ENCODE measurements around the gene PBX3.
"Not testable (repeated sequence)": the region's sequence is repeated elsewhere in the genome, so short reads cannot be mapped to it uniquely, and the experiment has no call there.

The PBX3 gene

DNA sequence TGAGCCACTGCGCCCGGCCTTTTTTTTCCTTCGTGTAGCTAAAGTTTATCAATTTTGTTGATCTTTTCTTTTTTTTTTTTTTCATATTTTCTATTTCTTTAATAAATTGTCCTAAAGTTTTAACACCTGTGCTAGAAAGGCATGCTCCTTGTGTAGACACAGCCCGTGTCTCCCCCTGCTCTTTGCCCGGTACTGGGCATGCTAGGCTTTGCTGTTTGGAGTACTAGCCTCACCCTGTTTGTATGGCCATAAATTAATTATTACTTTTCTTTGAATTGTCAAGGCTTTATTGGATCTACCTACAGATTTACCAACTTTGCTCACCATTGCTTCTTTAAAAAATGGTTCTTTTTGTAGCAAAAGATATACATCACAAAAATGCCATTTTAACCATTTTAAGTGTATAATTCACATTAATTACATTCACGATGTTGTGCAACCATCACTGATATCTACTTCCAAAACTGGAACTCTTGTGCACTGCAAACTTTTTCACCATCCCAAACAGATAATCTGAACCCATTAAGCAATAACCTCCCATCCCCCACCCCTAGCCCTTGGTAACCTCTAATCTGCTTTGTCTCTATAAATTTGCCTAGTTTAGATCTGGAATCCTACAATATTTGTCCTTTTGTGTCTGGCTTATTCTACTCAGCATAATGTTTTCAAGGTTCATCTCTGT, 31.5 kb downstream of the PBX3 start:
- not testable (repeated sequence) for DNase-seq

DNA sequence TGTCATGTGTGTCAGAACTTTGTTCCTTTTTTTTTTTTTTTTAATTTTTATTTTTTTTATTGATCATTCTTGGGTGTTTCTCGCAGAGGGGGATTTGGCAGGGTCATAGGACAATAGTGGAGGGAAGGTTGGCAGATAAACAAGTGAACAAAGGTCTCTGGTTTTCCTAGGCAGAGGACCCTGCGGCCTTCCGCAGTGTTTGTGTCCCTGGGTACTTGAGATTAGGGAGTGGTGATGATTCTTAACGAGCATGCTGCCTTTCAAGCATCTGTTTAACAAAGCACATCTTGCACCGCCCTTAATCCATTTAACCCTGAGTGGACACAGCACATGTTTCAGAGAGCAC, 32.0 kb downstream of the PBX3 start:
- DNase-seq: not testable (repeated sequence)

DNA sequence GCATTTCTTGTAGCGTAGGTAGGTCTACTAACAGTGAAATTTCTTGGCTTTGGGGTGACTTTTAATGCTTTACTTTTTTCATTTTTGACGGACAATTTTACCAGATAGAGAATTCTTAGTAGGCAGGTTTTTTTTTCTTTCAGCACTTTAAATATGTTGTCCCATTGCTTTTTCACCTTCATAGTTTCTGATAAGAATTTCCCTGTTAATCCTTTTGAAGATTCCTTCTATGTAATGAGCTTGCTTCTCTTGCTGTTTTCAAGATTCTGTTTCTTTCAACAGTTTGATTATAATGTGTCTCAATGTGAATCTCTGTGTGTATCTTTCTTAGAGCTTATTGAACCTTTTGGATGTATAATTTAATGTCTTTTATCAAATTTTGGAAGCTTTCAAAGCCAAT, 35.5 kb downstream of the PBX3 start:
- no peak for DNase-seq

DNA sequence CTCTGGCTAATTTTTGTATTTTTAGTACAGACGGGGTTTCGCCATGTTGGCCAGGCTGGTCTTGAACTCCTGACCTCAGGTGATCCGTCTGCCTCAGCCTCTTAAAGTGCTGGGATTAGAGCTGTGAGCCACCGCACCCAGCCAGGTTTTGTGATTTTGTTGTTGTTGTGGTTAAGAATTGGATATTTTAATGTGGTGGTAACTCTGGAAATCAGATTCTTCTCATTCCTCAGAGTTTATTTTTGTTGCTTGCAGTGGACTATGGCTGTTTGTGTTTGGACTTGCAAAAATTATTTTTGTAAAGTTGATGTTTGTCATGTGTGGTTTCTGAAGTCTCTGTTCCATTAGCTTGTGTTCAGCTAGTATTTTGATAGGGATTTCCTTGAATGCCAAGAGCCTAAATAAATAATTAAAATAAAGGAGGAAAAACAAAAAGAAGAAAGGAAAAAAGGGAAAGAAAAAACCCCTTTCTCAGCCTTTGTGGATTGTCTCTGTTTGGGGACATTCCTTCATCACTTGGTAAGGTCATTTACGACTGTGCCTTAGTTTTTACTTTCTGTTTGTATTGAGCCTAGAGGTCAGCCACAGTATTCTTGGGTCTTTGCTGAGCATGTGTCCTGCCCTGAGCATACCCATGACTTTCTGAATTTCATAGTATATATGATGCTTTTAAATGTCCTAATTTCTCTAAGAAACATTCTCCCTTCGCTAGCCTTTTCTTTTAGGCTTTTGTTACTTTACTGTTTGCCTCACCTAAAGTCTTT, 37.3 kb downstream of the PBX3 start:
- no peak for DNase-seq

DNA sequence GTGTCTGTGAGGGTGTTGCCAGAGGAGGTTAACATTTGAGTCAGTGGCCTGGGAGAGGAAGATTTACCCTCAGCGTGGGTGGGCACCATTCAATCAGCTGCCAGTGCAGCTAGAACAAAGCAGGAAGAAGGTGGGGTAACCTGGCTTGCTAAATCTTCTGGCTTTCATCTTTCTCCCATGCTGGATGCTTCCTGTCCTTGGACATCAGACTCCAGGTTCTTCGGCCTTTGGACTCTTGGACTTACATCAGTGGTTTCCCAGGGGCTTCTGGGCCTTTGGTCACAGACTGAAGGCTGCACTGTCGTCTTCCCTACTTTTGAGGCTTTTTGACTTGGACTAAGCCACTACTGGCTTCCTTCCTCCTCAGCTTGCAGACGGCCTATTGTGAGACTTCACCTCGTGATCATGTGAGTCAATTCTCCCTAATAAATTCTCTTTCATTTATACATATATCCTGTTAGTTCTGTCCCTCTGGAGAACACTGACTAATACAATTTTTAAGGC, 38.1 kb downstream of the PBX3 start:
- DNase-seq: no peak

DNA sequence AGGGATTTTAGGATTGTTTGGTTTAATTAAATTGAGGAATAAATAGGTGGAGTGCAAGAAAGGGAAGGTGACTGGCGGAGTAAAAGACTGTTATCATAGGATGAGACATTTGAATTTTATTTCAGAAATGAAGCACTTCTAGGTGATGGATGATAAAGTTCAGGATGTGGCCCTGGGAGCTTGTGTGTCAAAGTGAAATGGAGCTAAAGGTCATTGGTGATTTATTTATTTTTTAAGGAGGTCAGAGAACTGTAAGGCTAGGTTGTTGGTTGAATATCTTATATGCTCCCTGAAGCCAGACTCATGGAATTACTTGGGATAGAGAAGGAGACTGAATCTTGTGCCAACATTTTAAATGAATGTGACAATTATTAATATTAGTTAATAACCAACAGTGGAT, 40.5 kb downstream of the PBX3 start:
- no peak for DNase-seq

DNA sequence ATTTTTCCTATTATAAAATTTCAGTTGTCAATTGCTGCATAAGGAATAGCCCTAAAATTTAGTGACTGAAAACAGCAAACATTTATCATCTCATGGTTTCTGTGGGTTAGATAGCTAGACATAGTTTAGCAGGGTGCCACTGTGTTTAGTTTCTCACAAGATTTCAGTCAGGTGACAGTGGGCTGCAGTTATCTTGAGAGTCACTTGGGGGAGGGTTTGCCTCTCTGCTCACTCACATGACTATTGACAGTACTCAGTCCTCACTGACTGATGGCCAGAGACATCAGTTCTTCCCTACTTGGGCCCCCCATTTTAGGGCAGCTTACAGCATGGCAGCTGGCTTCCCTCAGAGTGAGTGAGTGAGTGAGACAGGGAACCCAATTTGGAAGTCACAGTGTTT, 42.0 kb downstream of the PBX3 start:
- no peak for DNase-seq

DNA sequence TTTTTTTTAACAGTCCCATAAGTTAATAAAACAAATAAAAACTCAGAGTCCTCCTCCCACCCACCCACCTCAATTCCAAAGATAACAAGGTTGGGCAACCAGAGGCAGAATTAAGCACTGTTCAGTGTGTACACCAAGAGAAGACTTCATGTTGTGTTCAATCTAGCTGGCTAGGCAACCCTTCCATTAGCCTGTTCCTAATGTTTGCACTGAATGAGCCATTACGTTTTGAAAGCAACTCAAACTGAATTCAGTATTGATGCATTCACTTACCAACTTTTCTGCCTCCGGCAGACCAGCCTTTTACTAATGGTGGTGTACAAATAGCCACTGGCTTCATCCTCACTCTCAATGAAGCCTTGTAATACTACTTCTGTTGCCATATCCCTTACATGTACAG, 47.5 kb downstream of the PBX3 start:
- DNase-seq: no peak

DNA sequence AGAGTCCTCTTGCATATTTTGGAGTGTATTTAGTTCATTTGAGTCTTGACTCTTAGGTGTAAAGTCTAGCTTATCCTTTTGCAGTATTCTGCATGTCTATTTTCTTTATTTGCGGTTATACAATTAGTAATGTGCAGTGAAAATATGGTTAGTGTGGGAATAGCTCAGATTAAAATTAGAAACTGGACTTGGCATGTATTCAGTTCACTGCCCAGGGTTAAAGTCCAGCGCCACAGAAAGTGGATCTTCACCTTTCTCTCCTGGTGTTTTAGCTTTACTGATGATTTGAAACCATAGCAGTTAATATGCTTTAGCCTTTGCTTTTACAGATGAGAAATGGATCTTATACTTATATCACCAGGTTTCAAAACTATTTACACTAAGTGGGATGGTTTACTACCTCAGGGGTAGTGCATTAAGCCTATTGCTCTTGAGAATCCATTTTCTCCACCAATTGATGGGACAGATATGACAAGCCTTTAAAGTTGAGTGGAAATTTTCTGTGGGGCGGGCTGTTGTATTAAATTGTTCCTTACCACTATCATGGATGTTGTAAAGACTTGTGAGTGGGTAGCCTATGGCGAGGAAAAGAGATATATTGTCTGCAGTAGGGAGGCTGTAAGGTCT, 48.9 kb downstream of the PBX3 start:
- DNase-seq: no peak

DNA sequence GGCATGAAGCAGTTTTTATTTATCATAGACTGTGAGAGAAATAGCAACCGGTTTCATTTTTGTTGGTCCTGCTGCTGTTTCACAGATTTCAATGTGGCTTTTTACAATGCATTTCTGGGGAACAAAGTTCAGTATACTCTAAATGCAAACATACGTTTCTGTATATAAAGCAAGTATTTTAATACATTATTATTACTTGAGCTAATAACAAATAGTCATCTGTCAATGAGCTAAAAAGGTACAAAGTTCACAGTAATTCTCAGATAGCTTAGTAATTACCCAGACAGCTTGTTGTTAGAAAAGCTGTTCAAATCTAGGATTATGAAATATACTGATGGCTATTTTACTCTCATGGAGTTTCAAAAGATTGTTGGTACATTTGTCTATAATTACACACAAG, 50.8 kb downstream of the PBX3 start:
- DNase-seq: no peak

DNA sequence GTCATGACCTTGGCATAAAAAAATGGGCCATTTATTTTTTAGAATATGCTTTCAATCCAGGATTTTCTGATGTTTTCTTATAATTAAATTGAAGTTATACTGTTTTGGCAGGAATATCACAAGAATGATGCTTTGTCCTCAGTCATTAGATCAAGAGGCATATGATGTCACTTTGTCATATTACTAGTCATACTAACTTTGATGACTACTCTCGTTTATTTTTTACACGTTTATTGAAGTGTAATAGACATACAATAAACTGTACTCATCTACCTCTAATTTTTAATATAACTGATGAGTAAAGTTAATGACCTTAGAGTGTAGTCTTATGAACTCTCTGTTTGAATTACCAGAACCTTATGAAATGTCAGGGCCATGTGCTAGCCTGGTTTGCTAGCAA, 56.4 kb downstream of the PBX3 start:
- DNase-seq: no peak

DNA sequence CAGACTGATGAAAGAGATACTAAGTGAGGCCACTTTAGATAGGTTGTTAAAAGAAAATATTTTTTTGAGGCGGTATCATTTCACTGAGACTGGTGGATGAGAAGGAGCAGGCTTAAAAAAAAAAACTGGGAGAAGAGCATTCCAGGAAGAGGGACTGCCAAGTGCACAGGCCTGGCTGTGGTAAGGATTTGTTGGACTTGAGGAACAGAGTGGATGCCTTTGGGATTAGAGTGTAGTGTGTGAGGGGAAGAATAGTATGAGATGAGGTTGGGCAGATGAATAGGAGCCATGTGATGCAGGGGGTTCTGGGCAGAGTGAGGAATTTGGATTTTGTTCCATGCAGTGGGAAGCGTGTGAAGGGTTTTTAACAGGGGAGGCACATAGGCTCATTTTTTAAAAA, 57.9 kb downstream of the PBX3 start:
- no peak for DNase-seq

DNA sequence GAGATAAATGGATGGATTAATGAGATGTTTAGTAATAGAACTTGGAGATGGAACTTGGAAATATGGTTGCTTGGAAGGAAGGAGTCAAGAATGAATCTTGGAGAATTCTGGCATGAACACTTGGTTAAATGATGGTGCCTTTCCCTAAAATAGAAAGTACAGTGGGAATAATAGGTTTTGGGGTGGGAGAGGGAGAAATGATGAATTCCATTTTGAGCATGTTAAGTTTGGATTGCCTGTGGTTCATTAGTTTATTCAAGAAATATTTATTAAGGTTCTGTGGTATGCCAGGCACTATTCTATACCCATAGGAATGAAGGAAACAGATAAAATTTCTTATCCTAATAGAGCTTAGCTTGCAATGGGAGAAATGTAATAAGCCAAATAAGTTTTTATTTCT, 58.4 kb downstream of the PBX3 start:
- DNase-seq: no peak

DNA sequence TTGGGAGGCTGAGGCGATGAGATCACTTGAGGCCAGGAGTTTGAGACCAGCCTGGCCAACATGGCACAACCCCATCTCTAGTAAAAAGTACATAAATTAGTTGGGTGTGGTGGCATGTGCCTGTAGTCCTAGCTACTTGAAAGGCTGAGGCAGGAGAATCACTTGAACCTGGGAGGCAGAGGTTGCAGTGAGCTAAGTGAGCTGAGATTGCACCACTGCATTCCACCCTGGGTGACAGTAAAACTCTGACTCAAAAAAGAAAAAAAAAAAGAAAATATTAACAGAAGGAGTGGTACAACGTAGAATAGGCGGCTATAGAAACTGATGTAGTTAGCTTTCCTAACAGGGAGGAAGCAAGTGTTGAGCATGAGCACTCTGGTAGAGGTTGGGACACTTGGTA, 59.9 kb downstream of the PBX3 start:
- DNase-seq: no peak

DNA sequence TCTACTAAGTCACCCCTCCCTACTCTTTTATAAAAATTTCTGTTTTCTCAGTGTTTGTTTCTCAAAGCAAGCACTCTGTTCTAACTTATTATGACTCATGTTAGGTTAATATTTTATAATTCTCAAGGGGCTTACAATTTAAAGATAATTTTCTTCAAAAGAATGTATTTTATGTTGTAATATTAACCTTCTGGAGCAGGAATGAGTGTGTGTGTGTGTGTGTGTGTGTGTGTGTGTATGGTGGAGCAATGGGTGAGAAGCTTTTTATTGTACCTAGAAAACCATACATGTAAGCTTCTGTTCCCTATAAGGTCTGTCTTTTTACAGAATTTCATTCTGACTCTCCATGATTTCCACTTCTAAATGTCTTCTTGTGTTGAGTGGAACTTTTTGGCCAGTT, 63.0 kb downstream of the PBX3 start:
- no peak for DNase-seq

DNA sequence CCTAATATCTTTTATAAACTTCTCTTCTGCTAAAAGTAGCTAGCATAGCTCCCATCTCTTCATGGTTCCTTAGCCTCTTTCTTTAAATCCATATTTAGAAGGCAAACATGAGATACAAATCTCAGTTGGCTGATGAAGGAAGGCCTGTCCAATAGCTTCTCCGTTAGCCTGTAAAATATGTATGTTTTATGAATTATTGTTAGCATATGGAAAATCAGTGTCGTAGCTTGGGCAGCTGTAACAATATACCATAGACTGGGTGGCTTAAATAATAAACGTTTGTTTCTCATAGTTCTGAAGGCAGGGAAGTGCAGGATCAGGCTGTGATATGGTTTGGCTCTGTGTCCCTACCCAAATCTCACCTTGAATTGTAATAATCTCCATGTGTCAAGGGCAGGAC, 63.8 kb downstream of the PBX3 start:
- DNase-seq: no peak

DNA sequence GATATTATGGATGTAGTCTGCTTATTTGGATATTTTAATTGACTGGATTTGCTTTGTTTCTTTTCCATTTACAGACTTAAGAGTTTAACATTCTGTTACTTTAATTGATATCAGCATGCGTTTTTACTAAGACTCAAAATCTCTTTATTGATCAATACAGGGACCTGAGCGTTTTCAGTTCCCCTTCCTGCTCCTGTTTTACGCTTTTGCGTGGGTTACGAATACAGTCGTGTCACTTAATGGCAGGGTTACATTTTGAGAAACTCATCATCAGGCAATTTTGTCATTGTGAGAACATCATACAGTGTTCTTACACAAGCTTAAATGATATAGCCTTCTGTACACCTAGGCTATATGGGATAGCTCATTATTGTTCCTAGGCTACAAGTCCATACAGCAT, 65.2 kb downstream of the PBX3 start:
- DNase-seq: no peak

DNA sequence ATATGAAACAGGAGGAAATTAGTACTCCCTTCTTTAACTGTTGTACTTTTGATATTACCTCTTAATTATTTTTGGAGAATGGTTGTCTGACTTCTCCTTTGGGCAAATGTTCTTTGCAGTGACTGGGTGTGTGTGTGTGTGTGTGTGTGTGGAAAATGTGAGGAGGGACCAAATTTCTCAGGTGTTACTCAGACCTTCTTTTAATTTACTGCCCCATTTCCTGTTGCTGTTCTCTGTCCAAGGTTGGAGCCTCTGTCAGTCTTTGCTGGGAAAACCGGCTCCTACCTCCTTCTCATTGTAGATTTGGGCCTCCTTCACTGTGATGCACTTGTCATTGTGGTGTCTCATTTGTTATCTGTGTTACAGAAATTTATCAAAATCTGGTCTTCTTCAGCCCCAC, 68.4 kb downstream of the PBX3 start:
- DNase-seq: no peak

DNA sequence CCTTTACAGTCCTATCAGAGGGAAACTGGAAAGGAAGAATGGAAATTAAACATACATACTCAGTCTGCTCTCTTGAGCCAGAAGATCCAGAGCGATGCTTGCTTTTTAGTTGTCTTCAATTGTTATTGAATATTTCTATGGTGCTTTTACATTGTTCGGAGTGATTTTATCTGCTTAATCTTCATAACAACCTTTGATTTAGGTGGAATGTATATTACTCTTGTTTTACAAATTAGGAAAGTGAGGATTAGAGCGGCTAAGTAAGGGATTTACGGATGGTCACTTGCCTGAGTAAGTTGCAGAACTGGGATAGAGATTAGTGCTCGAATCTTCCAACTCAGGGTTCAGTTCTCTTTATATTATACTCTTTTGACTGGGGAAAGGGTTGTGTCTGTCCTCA, 69.1 kb downstream of the PBX3 start:
- no peak for DNase-seq

DNA sequence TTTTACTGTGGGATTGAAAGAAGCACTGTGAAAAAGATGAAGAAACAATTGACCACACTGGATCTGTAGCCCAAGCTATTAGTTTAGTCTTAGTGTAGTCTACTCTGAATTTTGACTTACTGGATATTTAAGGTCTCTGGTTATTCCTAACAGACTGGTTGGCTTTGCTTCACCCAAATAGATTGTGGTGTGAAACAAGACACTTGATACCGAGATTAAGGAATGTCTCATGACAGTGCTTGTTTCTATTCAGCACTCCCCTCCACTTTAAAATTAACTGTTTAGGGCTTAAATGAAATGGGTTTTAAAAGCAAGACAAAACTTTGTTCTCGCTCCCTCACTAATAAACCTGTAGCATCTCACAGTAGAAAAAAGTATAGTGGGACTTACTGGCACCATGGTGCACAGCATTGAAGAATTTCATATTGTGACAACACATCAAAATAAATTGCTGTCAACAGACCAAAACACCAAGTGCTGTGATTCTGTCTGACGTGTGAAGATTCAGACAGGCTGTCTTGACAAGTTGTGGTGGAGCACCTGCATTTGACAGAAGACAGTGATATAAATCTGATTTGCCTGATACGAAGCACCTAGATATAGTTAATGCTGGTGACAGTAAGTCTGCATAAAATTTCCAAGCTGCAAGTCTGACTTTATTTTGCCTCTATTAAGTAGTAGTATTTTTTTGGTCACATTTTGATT, 73.1 kb downstream of the PBX3 start:
- DNase-seq: no peak

DNA sequence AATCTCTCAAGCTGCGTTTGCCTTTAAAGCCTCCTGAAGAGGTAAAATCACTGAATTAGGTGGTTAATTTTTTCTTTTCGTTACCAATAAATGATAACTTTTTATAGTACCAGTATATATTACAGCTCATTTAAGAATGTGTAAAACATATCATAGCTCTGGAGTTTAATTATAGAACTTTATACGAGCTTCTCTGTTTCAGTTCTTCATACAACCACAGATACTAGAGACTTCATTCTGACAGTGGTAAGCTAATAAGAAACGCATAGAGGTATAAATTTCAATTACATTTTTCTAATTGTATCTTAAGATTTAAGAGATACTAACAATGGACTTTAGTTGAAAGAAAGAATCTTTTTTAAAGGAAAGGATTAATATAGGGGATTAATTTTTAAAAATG, 73.9 kb downstream of the PBX3 start:
- no peak for DNase-seq

DNA sequence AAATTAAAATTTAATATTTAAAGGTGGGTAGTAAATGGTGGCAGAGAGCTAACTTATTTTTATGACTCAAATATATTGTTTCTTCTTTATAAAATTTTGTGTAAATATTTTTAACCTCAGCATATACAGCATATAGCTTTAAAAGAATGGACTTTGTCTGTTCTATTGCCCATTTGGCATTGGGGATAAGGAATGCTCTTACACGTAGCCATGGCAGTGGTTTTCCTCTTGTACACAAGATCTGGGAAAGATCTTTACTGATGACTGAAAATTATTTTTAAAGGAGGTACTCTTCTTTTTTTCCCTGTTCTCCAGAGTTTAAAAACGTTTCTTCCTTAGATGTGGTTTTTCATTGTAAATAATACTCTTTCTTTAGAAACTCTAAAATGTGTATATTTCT, 75.0 kb downstream of the PBX3 start:
- DNase-seq: no peak

DNA sequence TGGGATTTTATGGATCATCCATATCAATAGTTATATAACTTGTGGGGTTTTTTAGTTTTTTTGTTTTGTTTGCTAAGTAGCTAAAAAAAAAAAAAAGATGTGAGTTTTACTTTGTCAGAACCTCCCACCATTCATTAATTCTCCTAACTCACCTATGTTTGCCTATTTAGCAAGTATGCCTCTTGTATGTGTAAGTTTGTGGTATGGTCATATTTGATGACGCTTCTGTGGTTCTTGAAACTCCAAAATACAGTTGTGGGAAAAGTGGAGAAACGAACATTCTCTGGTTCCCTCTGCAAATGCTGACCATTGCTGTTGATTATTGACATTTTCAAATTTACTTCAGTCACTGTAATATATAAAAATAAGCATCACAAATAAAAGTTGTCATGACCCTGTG, 75.7 kb downstream of the PBX3 start:
- DNase-seq: no peak

All from NCI-H748 treated with DMSO at 0.1 percent for 48 hours (cell line).